ENCODE measurements around the gene ALDH3B1.

ALDH3B1 gene

DNA sequence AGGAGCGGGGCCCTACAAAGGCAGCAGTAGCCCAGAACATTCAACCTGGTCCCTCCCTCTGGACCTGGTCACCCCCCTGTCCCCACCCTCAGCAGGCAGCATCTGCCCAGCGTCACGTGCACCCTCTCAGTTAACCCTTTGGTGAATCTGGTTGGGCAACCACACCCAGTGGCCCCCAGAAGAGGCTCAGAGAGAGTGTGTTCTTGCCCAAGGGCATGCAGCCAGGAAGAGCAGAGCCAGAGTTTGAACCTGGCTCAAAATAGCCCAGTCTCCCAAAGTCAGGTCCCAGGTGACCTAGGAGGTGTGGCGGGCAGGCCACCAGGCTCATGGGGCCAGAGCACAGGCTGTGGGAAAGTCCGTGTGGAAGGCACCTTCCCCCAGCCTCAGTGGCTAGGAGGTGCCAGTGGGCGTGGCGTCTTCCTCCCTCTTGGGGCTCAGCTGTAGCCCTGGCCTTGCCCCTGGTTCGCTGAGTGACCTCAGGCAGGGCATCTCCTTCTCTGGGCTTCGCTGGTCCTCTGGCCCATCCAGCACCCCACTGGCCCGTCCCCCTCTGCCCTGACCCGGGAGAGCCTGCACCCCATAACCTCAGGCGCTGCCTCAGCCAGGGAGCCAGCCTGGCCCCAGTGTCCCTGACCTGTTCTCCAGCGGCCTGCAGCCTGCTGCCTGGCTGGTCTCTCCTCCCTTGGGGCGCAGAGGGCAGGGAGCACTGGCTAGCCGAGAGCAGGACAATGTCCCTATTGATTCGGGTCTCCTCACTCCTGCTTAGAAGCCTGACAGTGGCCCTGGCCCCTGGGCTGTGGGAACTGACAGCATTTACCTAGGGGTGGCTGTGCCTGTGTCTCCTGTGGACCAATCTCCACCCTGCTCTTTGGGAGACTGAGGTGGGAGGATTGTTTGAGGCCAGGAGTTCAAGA is 7.0 kb downstream of the ALDH3B1 start:
- H3K27ac ChIP-seq (ENCODE audit: low read depth, low read length) = no peak overlapping the region
- H3K9ac ChIP-seq (ENCODE audit: low read length) = no peak overlapping the region
- H3K4me2 ChIP-seq (ENCODE audit: low read depth, low read length, poor library complexity, severe bottlenecking) = no peak overlapping the region

DNA sequence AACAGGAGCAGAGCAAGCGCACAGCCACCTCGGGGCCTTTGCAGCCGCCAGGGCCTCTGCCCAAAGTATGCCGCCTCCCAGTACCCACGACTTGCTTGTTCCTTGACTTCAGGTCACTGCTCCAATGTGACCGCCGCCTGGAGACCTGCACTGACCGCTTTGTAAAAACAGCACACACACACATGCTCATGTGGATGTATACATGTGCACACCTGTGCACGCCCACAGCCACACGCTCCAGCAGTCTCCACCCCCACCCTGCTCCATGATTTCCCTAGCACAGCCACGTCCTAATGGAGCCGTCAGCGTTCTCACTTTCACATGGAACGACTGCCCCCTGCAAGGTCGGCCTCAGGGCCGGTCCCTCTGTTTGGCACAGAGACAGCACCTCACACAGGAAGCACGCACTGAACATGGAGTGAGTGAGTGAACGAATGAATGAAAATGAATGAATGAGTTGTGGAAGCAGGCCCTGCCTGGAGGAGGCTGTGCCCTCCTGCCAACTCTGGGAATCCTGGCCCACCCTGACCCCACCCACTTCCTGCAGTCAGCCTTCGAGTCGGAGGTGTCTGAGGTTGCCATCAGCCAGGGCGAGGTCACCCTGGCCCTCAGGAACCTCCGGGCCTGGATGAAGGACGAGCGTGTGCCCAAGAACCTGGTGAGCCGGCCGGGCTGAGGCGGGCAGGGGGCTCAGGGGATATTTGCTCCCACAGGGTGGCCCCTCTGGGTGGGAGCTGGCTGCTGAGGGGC is 8.0 kb downstream of the ALDH3B1 start:
- Histone ChIP-seq H3F3A (ENCODE audit: insufficient read depth) (no peaks in the 10 kb centered on the region), H2AFZ (ENCODE audit: low read depth, low read length, severe bottlenecking) (no peak overlapping the region), H3K36me3 (ENCODE audit: low read length) (no peaks in the 10 kb centered on the region), H3K9me3 (ENCODE audit: insufficient read depth, low read length) (no peaks in the 10 kb centered on the region), H3K9me2 (replicated peaks; ENCODE audit: insufficient read depth, low read length) (no peaks in the 10 kb centered on the region), H3K4me2 (ENCODE audit: low read depth, low read length, poor library complexity, severe bottlenecking) (no peak overlapping the region), H3K79me2 (ENCODE audit: insufficient read depth, low read length) (no peaks in the 10 kb centered on the region), H3K27ac (ENCODE audit: low read depth, low read length) (no peak overlapping the region), H3K9ac (ENCODE audit: low read length) (no peak overlapping the region), H3K27me3 (ENCODE audit: low read length) (no peaks in the 10 kb centered on the region), H3K4me3 (ENCODE audit: insufficient read depth, low read length, poor library complexity, severe bottlenecking) (no peak overlapping the region), H4K20me1 (ENCODE audit: low read depth, low read length) (no peaks in the 10 kb centered on the region)
- TF ChIP-seq EZH2phosphoT487 (conservative IDR thresholded peaks at IDR 0.05; ENCODE audit: low read length) = no peak
- TF ChIP-seq, protein P1, sequence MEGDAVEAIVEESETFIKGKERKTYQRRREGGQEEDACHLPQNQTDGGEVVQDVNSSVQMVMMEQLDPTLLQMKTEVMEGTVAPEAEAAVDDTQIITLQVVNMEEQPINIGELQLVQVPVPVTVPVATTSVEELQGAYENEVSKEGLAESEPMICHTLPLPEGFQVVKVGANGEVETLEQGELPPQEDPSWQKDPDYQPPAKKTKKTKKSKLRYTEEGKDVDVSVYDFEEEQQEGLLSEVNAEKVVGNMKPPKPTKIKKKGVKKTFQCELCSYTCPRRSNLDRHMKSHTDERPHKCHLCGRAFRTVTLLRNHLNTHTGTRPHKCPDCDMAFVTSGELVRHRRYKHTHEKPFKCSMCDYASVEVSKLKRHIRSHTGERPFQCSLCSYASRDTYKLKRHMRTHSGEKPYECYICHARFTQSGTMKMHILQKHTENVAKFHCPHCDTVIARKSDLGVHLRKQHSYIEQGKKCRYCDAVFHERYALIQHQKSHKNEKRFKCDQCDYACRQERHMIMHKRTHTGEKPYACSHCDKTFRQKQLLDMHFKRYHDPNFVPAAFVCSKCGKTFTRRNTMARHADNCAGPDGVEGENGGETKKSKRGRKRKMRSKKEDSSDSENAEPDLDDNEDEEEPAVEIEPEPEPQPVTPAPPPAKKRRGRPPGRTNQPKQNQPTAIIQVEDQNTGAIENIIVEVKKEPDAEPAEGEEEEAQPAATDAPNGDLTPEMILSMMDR (IDR thresholded peaks at IDR 0.05; ENCODE audit: insufficient read depth, low read length, poor library complexity, severe bottlenecking) = no peak

More for the DNA sequence above, 7.0 kb downstream of the ALDH3B1 start:
- no peaks in the 10 kb centered on the region for H3K27me3 ChIP-seq (ENCODE audit: low read length)
- H4K20me1 ChIP-seq (ENCODE audit: low read depth, low read length) = no peaks in the 10 kb centered on the region
- H3K36me3 ChIP-seq (ENCODE audit: low read length) = no peaks in the 10 kb centered on the region
- no peaks in the 10 kb centered on the region for H3F3A ChIP-seq (ENCODE audit: insufficient read depth)
- H3K9me2 ChIP-seq (replicated peaks; ENCODE audit: insufficient read depth, low read length) = no peaks in the 10 kb centered on the region
- no peak for TF ChIP-seq EZH2phosphoT487 (conservative IDR thresholded peaks at IDR 0.05; ENCODE audit: low read length)
- TF ChIP-seq, protein P1 (IDR thresholded peaks at IDR 0.05; ENCODE audit: insufficient read depth, low read length, poor library complexity, severe bottlenecking) = no peak
- H3K4me3 ChIP-seq (ENCODE audit: insufficient read depth, low read length, poor library complexity, severe bottlenecking) = no peak overlapping the region
- no peaks in the 10 kb centered on the region for H3K79me2 ChIP-seq (ENCODE audit: insufficient read depth, low read length)
- H3K9me3 ChIP-seq (ENCODE audit: insufficient read depth, low read length) = no peaks in the 10 kb centered on the region
- no peak overlapping the region for H2AFZ ChIP-seq (ENCODE audit: low read depth, low read length, severe bottlenecking)

DNA sequence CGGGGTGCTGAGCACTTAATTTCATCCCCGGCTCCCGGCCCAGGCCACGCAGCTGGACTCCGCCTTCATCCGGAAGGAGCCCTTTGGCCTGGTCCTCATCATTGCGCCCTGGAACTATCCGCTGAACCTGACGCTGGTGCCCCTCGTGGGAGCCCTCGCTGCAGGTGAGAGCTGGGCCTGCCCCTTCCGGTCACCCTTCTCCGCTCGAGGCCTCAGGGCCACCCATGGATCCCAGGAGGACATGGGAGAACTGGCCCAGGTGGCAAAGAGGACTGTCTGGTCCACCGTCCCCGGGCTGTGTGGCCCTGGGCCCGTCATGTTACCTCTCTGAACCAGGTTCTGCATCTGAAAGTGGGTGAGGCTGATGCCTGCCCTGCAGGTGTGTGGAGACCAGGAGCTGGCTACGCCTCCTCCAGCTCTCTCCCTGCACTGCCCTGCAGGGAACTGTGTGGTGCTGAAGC is 8.6 kb downstream of the ALDH3B1 start:
- Histone ChIP-seq H3K27me3 (ENCODE audit: low read length) (no peaks in the 10 kb centered on the region), H4K20me1 (ENCODE audit: low read depth, low read length) (no peaks in the 10 kb centered on the region), H3K9ac (ENCODE audit: low read length) (no peak overlapping the region), H3K4me3 (ENCODE audit: insufficient read depth, low read length, poor library complexity, severe bottlenecking) (no peak overlapping the region), H3K36me3 (ENCODE audit: low read length) (no peaks in the 10 kb centered on the region), H3K27ac (ENCODE audit: low read depth, low read length) (no peak overlapping the region), H3F3A (ENCODE audit: insufficient read depth) (no peaks in the 10 kb centered on the region), H3K79me2 (ENCODE audit: insufficient read depth, low read length) (no peaks in the 10 kb centered on the region), H3K4me2 (ENCODE audit: low read depth, low read length, poor library complexity, severe bottlenecking) (no peak overlapping the region), H3K9me3 (ENCODE audit: insufficient read depth, low read length) (no peaks in the 10 kb centered on the region), H3K9me2 (replicated peaks; ENCODE audit: insufficient read depth, low read length) (no peaks in the 10 kb centered on the region), H2AFZ (ENCODE audit: low read depth, low read length, severe bottlenecking) (no peak overlapping the region)
- TF ChIP-seq, protein P1 (IDR thresholded peaks at IDR 0.05; ENCODE audit: insufficient read depth, low read length, poor library complexity, severe bottlenecking) = no peak
- TF ChIP-seq EZH2phosphoT487 (conservative IDR thresholded peaks at IDR 0.05; ENCODE audit: low read length) = no peak

Measured in SU-DHL-6 (cell line).